HepG2 (cell line): ENCODE data around the gene FRMD4B.

Source experiments
- KDM4B ChIP-seq: sonication (generic); formaldehyde crosslinking; IDR thresholded peaks from 2 replicates; pipeline ENCODE4 v1.4.0; 2020; ENCODE audit warnings: missing genetic modification reagents
- MAZ ChIP-seq, 2 experiments: sonication (generic) in 1 of 2; formaldehyde crosslinking in 1 of 2; IDR thresholded peaks; 2 replicates each; pipeline versions ENCODE4 v1.5.0 to v1.6.1; 2012 to 2020; ENCODE audit warnings: low read depth in 2 of 2, mild to moderate bottlenecking in 2 of 2, borderline replicate concordance in 1 of 2, improper control_type of control experiment in 1 of 2, low read length in 1 of 2, missing genetic modification reagents in 1 of 2, moderate library complexity in 1 of 2
- U2AF1 ChIP-seq: fragments of 200-400 bp; formaldehyde crosslinking; optimal IDR thresholded peaks from 2 replicates; pipeline ENCODE3; 2017; ENCODE audit warnings: mild to moderate bottlenecking, low read depth, low read length
- ZNF841 ChIP-seq: sonication (generic); formaldehyde crosslinking; IDR thresholded peaks from 2 replicates; pipeline ENCODE4 v1.8.1; 2023; ENCODE audit warnings: missing genetic modification reagents, borderline replicate concordance
- TF ChIP-seq, protein P1 (sequence below): sonication (generic); formaldehyde crosslinking; IDR thresholded peaks from 2 replicates; pipeline ENCODE4 v1.5.0; 2020; ENCODE audit warnings: mild to moderate bottlenecking, missing genetic modification reagents

DNA sequence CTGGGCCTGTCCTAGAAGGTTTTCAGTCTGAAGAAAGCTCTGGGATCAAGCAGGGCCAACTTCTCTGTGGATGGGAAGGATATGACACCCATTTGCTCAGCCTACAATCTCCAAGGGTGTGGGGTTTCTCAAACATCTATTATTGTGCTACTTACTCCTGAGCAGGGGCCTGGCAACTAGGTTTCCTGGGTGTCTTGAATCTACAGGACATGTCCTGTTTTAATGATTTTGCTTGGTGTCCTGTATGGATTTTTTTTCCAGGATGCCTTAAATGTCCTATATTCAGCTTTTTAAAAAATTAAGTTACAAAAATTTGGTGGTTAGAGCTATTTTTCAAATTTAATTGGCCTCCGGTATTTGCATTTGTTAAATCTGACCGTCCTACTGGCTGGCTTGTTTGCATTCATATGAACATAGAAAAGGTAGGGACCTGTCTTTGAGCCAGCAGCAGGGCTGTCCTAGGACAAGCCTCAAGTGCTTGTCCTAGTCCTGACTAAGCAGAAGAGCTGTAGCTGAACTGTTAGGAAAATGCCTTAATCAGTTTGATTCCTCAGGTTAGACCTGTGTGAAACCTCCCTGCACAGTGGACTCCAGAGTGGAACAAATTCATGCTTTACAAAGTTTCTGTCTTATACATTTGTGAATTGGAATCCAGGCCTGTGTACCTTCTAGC lies 223.4 kb downstream of the FRMD4B start:
- TF ChIP-seq MAZ (IDR thresholded peaks at IDR 0.05; ENCODE audit: borderline replicate concordance, low read depth, low read length) (no peak), MAZ (CRISPR knock-in tag; IDR thresholded peaks at IDR 0.05; ENCODE audit: low read depth) (no peak), KDM4B (no peak), ZNF841 (CRISPR knock-in tag) (no peak), U2AF1 (no peak)
- TF ChIP-seq, protein P1, sequence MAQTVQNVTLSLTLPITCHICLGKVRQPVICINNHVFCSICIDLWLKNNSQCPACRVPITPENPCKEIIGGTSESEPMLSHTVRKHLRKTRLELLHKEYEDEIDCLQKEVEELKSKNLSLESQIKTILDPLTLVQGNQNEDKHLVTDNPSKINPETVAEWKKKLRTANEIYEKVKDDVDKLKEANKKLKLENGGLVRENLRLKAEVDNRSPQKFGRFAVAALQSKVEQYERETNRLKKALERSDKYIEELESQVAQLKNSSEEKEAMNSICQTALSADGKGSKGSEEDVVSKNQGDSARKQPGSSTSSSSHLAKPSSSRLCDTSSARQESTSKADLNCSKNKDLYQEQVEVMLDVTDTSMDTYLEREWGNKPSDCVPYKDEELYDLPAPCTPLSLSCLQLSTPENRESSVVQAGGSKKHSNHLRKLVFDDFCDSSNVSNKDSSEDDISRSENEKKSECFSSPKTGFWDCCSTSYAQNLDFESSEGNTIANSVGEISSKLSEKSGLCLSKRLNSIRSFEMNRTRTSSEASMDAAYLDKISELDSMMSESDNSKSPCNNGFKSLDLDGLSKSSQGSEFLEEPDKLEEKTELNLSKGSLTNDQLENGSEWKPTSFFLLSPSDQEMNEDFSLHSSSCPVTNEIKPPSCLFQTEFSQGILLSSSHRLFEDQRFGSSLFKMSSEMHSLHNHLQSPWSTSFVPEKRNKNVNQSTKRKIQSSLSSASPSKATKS (CRISPR knock-in tag): no peak
